HG03442 (cell line): ENCODE results near the gene ADGRE2.

Source experiments
- ATAC-seq: cut with Tn5 transposase; IDR thresholded peaks from one replicate; pipeline ENCODE4 v1.9.1; 2021; ENCODE audit warnings: mild to moderate bottlenecking, moderate library complexity; ENCODE audit not compliant: unreplicated experiment

ADGRE2 gene

DNA sequence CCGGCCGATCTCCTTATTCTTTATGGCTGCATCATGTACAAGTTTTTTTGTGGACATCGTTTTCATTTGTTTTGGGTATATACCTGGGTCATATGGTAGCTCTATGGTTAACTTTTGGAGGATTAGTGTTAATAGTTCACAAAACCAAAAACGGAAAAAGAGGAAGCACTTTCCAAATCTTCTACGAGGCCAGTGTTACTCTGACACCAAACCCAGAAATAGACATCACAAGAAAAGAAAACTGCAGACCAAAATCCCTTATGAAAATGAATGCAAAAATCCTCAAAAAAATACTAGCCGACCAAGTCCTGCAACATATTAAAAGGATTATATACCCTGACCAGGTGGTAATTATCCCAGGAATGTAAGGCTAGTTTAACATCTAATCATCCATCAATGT, 29.8 kb downstream of the ADGRE2 start:
- ATAC-seq: no peak

- ATAC-seq: no peak
Measured at GRCh38 chr19:14746886-14747285, 31.5 kb downstream of the ADGRE2 start.

GRCh38 chr19:14735915-14736314, 42.4 kb downstream of the ADGRE2 start:
- no peak for ATAC-seq

DNA sequence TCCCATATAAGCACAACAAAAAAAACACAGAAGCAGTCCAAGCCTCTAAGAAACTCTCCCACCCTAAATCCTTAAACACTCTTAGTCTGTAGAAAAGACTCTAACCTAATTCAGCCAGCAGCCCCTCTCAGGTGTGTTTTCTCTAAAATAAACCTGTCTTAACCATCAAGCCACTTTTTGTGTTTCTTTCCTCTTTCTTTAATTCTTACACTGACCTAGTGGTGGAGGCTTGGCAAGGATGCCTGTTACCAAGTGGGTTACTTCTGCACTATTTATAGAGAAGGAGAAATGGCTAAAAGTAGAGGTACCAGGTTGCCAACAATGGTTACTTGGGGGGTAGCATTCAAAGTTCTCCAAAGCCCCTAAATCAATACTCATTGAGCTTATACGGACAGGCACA, 44.8 kb downstream of the ADGRE2 start:
- no peak for ATAC-seq

DNA sequence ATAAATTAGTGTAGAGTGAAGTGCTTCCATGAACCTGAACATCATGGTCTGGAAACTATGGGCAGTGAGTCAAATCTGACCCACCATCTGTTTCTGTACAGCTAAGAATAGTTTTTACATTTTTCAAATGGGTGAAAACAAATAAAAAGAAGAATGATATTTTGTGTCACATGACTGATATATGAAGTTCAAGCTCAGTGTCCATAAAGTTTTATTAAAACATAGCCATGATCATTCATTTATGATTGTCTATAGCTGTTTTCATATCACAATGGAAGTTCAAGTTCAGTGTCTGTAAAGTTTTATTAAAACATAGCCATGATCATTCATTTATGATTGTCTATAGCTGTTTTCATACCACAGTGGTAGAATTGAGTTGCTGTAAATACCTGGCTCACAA, 45.9 kb downstream of the ADGRE2 start:
- ATAC-seq: no peak

DNA sequence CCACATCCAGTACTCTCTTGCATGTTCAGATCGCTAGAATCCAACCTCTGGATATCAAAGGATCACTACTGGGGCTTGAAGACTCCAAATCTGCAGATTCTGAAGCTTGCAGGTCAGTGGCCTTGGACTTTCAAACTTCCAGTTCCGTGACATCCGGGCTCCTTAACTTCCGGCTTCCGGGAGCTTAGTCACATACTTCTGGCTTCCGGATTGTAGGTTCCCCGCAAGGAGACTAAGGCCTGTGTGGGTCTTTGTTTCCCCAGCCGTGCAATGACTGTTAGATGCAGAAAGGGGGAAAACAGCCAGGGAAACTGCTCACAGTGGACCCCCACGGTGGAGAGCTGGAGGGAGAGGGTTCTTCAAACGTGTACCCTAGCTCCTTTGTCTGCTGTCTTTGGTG, 47.2 kb downstream of the ADGRE2 start:
- ATAC-seq: no peak

DNA sequence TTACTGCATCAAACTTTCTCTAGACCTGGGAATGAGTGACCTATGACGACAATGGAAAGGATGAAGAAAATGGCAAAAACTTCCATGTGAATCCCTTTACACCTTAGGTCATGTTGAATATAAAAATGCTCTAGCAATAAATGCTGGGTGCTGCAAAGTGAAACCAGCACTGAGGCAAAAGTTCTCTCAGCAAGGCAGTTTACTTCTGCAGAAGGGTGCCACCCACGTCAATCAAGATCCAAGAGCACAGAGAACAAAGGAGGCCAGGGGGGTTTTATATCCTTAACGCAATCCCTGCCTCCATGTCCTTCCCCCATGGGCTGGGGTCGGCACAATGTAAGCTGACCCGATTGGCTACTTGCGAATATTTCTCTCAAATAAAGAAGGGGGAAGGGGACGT, 49.8 kb downstream of the ADGRE2 start:
- no peak for ATAC-seq

- ATAC-seq: no peak
Measured at GRCh38 chr19:14722127-14722526, 56.2 kb downstream of the ADGRE2 start.

GRCh38 chr19:14719162-14719561, 59.2 kb downstream of the ADGRE2 start:
- no peak for ATAC-seq

DNA sequence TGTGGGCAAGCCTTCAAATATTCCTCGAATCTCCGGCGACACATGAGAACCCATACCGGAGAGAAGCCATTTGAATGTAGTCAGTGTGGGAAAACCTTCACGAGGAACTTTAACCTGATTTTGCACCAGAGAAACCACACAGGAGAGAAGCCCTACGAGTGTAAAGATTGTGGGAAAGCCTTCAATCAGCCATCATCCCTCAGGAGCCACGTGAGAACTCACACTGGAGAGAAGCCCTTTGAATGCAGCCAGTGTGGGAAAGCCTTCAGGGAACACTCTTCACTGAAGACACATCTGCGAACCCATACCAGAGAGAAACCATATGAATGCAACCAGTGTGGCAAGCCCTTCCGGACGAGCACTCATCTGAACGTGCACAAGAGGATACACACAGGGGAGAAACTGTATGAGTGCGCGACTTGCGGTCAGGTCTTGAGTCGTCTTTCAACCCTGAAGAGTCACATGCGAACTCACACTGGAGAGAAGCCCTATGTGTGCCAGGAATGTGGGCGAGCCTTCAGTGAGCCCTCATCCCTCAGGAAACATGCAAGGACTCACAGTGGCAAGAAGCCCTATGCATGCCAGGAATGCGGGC, 59.7 kb downstream of the ADGRE2 start:
- no peak for ATAC-seq

- no peak for ATAC-seq
Measured at GRCh38 chr19:14715841-14716240, 62.5 kb downstream of the ADGRE2 start.

DNA sequence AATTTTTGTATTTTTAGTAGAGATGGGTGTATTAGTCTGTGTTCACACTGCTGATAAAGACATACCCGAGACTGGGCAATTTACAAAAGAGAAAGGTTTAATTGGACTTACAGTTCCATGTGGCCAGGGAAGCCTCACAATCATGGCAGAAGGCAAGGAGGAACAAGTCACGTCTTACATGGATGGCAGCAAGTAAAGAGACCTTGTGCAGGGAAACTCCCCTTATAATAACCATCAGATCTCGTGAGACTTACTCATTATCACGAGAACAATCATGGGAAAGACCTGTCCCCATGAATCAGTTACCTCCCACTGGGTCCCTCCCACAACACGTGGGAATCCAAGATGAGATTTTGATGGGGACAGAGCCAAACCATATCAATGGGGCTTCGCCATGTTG, 73.9 kb downstream of the ADGRE2 start:
- ATAC-seq: no peak

- ATAC-seq: no peak
Measured at GRCh38 chr19:14703833-14704232, 74.5 kb downstream of the ADGRE2 start.

DNA sequence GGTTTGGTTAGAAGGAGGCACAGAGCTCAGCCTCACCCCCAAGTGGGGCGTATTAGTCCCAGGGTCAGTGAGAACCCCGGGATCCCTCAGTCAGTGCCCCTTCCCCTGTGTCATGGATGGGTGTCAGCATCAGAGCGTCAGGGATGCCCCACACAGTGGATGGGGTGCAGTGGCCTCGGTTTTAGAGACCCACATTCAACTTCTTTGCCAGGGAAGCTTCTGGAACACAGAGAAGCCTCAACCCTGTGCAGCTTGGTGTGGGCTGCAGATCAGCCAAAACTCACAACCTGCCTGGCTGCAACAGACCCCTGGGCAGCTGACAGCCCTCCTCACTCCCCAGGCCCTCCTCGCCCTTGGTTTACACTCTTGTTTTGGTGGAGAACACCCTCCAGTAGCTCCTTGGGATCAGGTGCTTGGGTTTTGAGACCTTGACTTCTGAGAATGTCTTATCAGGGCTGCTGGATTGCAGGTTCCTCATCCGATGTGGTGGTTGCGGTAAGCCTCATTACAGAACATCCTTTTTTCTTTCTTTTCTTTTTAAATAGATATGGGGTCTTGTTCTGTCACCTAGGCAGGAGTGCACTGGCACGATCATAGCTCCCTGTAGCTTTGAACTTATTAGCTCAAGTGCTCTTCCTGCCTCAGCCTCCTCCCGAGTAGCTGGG, 77.5 kb downstream of the ADGRE2 start:
- ATAC-seq: no peak

DNA sequence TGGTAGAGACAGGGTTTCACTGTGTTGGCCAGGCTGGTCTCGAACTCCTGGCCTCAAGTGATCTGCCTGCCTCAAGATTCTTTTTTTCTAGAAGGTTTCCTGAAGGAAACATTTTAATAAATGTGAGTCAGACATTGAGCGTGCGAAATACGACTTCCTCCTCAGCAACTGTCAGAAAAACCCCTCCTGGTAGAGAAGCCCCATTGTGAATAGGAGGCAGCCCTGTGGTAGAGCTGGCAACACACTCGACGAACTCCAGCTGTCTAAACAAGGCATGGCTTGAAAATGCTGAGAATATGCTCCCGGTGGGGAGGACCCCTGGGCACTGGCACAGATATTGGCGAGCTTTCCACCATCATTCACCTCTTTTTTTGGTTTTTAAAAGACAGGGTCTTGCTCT, 78.7 kb downstream of the ADGRE2 start:
- ATAC-seq: no peak

DNA sequence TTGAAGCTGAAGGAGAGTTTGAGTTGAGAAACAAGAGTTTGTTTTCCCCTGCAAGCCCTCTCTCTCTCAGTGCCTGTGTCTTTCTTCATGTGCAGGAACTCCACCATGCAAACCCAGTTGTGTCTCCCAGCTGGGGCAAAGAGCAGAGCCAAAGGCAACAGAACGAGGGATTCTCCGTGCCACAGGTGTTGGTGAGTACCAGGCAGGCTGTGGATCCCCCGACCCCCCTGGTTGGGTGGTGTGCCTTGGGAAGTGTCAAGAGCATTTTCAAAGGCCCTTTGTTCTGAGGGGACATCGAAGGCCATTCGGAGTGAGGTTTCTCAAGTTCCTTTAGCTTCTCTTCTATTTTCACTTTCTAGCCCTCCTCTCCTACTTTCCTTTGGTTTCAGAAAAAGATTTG, 82.9 kb downstream of the ADGRE2 start:
- no peak for ATAC-seq

- no peak for ATAC-seq
Measured at GRCh38 chr19:14694641-14695266, 83.6 kb downstream of the ADGRE2 start.

- ATAC-seq: peak; percentile 82
Measured at GRCh38 chr19:14689598-14690503, 88.5 kb downstream of the ADGRE2 start, which contains the start of gene ZNF333. Gene ZNF333 (plus strand): TSS chr19:14690048. CDS start chr19:14693492, 3,444 bp downstream.

GRCh38 chr19:14686411-14686810, 91.9 kb downstream of the ADGRE2 start:
- ATAC-seq: no peak

- no peak for ATAC-seq
Measured at GRCh38 chr19:14683439-14683838, 94.9 kb downstream of the ADGRE2 start.
